Skeletal muscle tissue (tissue), 4 donors: ENCODE measurements around the gene BCAS3. TPM values are rescaled to one million over a fixed set of nuclear protein-coding genes. Genes with fewer than 3 reads are reported as not detected.
"Not testable (repeated sequence)": the region's sequence is repeated elsewhere in the genome, so short reads cannot be mapped to it uniquely, and the experiment has no call there.

Experiments used
- H3K27ac ChIP-seq: one replicate; pipeline ENCODE4 v1.7.0; 2013; ENCODE audit warnings: mild to moderate bottlenecking, low read depth, low read length, inconsistent platforms
- H3K27me3 ChIP-seq, 3 donors: one replicate each; pipeline ENCODE4 v1.7.0; 2013; ENCODE audit warnings: low read length in 3 of 3; ENCODE audit not compliant: control insufficient read depth in 3 of 3, insufficient read depth in 3 of 3
- H3K36me3 ChIP-seq, 3 donors: one replicate each; pipeline ENCODE4 v1.7.0; 2013; ENCODE audit warnings: low read length in 3 of 3; ENCODE audit not compliant: control insufficient read depth in 3 of 3, insufficient read depth in 3 of 3
- H3K4me1 ChIP-seq, 3 donors: one replicate each; pipeline ENCODE4 v1.7.0; 2013; ENCODE audit warnings: low read length in 3 of 3, mild to moderate bottlenecking in 3 of 3; ENCODE audit not compliant: control insufficient read depth in 3 of 3, insufficient read depth in 3 of 3
- H3K4me3 ChIP-seq, 3 donors: one replicate each; pipeline ENCODE4 v1.7.0; 2013; ENCODE audit warnings: low read length in 3 of 3
- H3K9ac ChIP-seq, 3 donors: one replicate each; pipeline ENCODE4 v1.7.0; 2013; ENCODE audit warnings: low read length in 3 of 3, mild to moderate bottlenecking in 3 of 3, moderate library complexity in 2 of 3, low read depth in 1 of 3
- H3K9me3 ChIP-seq, 3 donors: one replicate each; pipeline ENCODE4 v1.7.0; 2013; ENCODE audit warnings: low read length in 3 of 3; ENCODE audit not compliant: control insufficient read depth in 3 of 3
- total RNA-seq: library from RNA; depleted of rRNA; stranded (reverse); fragments of >200 nt; gene quantifications from one replicate; pipeline ENCODE4 v1.2.3, GENCODE V29; 2014
- donor health status: Osteomylitis.

The BCAS3 gene
- total RNA-seq, 1 donor from 2014 or later: 25.1 TPM

GRCh38 chr17:60749708-60750107, 72.1 kb downstream of the BCAS3 start:
- H3K27me3 ChIP-seq: no peaks in the 10 kb centered on the region
- no peaks in the 10 kb centered on the region for H3K4me1 ChIP-seq
- H3K4me3 ChIP-seq: no peak overlapping the region
- no peak overlapping the region for H3K27ac ChIP-seq
- no peak overlapping the region for H3K9ac ChIP-seq
- H3K9me3 ChIP-seq: peaks cover 0 to 4% (median 2%) of the 10 kb centered on the region in 3 donors
- H3K36me3 ChIP-seq: peaks cover 0 to 8% (median 0%) of the 10 kb centered on the region in 3 donors

GRCh38 chr17:60750640-60751039, 73.0 kb downstream of the BCAS3 start:
- peaks cover 0 to 4% (median 2%) of the 10 kb centered on the region in 3 donors for H3K9me3 ChIP-seq
- H3K27me3 ChIP-seq: no peaks in the 10 kb centered on the region
- H3K36me3 ChIP-seq: peaks cover 0 to 8% (median 0%) of the 10 kb centered on the region in 3 donors
- no peak overlapping the region for H3K27ac ChIP-seq
- no peaks in the 10 kb centered on the region for H3K4me1 ChIP-seq
- H3K4me3 ChIP-seq: no peak overlapping the region
- no peak overlapping the region for H3K9ac ChIP-seq

GRCh38 chr17:60751884-60752283, 74.2 kb downstream of the BCAS3 start:
- Histone ChIP-seq H3K9ac (no peak overlapping the region), H3K4me3 (no peak overlapping the region), H3K36me3 (peaks cover 0 to 8% (median 0%) of the 10 kb centered on the region in 3 donors), H3K4me1 (no peaks in the 10 kb centered on the region), H3K9me3 (peaks cover 0 to 4% (median 2%) of the 10 kb centered on the region in 3 donors), H3K27ac (no peak overlapping the region), H3K27me3 (no peaks in the 10 kb centered on the region)

GRCh38 chr17:60752873-60753577, 75.4 kb downstream of the BCAS3 start:
- no peak overlapping the region for H3K27ac ChIP-seq
- no peaks in the 10 kb centered on the region for H3K4me1 ChIP-seq

GRCh38 chr17:60754057-60754604, 76.5 kb downstream of the BCAS3 start:
- H3K27me3 ChIP-seq: no peaks in the 10 kb centered on the region
- peaks cover 0 to 4% (median 0%) of the 10 kb centered on the region in 3 donors for H3K36me3 ChIP-seq
- no peak overlapping the region for H3K9ac ChIP-seq

More at GRCh38 chr17:60752873-60753577, 75.4 kb downstream of the BCAS3 start:
- H3K9ac ChIP-seq: no peak overlapping the region
- H3K4me3 ChIP-seq: no peak overlapping the region
- peaks cover 0 to 4% (median 2%) of the 10 kb centered on the region in 3 donors for H3K9me3 ChIP-seq
- H3K27me3 ChIP-seq: no peaks in the 10 kb centered on the region
- H3K36me3 ChIP-seq: peaks cover 0 to 4% (median 0%) of the 10 kb centered on the region in 3 donors

GRCh38 chr17:60756798-60757197, 79.1 kb downstream of the BCAS3 start:
- not testable (repeated sequence) for H3K36me3 ChIP-seq, H3K4me1 ChIP-seq, H3K27ac ChIP-seq, H3K9me3 ChIP-seq, H3K9ac ChIP-seq, H3K27me3 ChIP-seq, H3K4me3 ChIP-seq

More at GRCh38 chr17:60754057-60754604, 76.5 kb downstream of the BCAS3 start:
- Histone ChIP-seq H3K4me3 (no peak overlapping the region), H3K9me3 (peaks cover 0 to 4% (median 2%) of the 10 kb centered on the region in 3 donors), H3K27ac (no peak overlapping the region), H3K4me1 (no peaks in the 10 kb centered on the region)

GRCh38 chr17:60757437-60757836, 79.8 kb downstream of the BCAS3 start:
- no peaks in the 10 kb centered on the region for H3K27me3 ChIP-seq
- no peaks in the 10 kb centered on the region for H3K4me1 ChIP-seq
- H3K27ac ChIP-seq: no peak overlapping the region
- H3K36me3 ChIP-seq: peaks cover 0 to 3% (median 3%) of the 10 kb centered on the region in 3 donors
- no peak overlapping the region for H3K4me3 ChIP-seq
- H3K9me3 ChIP-seq: no peaks in the 10 kb centered on the region
- H3K9ac ChIP-seq: no peak overlapping the region

- Histone ChIP-seq H3K36me3 (peaks cover 0 to 3% (median 3%) of the 10 kb centered on the region in 3 donors), H3K9ac (no peak overlapping the region), H3K4me3 (no peak overlapping the region), H3K27me3 (no peaks in the 10 kb centered on the region), H3K4me1 (no peaks in the 10 kb centered on the region), H3K9me3 (no peaks in the 10 kb centered on the region), H3K27ac (no peak overlapping the region)
Measured at GRCh38 chr17:60759756-60760155, 82.1 kb downstream of the BCAS3 start.

GRCh38 chr17:60761301-60761700, 83.7 kb downstream of the BCAS3 start:
- H3K4me1 ChIP-seq, H3K4me3 ChIP-seq, H3K27me3 ChIP-seq, H3K9me3 ChIP-seq, H3K27ac ChIP-seq, H3K36me3 ChIP-seq, H3K9ac ChIP-seq: not testable (repeated sequence)

GRCh38 chr17:60766778-60767190, 89.1 kb downstream of the BCAS3 start:
- no peaks in the 10 kb centered on the region for H3K27me3 ChIP-seq
- H3K9me3 ChIP-seq: no peaks in the 10 kb centered on the region
- H3K27ac ChIP-seq: no peak overlapping the region
- no peaks in the 10 kb centered on the region for H3K4me1 ChIP-seq
- no peak overlapping the region for H3K9ac ChIP-seq
- H3K36me3 ChIP-seq: no peaks in the 10 kb centered on the region
- no peak overlapping the region for H3K4me3 ChIP-seq
